Suprapubic skin (tissue), 4 donors: ENCODE data around the gene CD84. TPM values are rescaled to one million over a fixed set of nuclear protein-coding genes. Genes with fewer than 3 reads are reported as not detected.
"Not testable (repeated sequence)": the region's sequence is repeated elsewhere in the genome, so short reads cannot be mapped to it uniquely, and the experiment has no call there.

ENCODE experiments used
- DNase-seq, 2 donors: peaks; one replicate each; pipeline ENCODE4 v3.0.0-alpha.2; 2019; ENCODE audit warnings: low spot score in 2 of 2
- H3K27ac ChIP-seq: fragments of 200-600 bp; sonication (generic); one replicate; pipeline ENCODE4 v1.5.1; 2019
- H3K27me3 ChIP-seq: fragments of 200-600 bp; sonication (generic); one replicate; pipeline ENCODE4 v1.5.1; 2019
- H3K36me3 ChIP-seq: fragments of 200-600 bp; sonication (generic); one replicate; pipeline ENCODE4 v1.5.1; 2019
- H3K4me1 ChIP-seq: fragments of 200-600 bp; sonication (generic); one replicate; pipeline ENCODE4 v1.5.1; 2019
- H3K4me3 ChIP-seq: fragments of 200-600 bp; sonication (generic); one replicate; pipeline ENCODE4 v1.5.1; 2019; ENCODE audit warnings: mild to moderate bottlenecking
- H3K9me3 ChIP-seq: fragments of 200-600 bp; sonication (generic); one replicate; pipeline ENCODE4 v1.5.1; 2019
- CTCF ChIP-seq, 2 donors: fragments of 200-600 bp in 1 of 2; fragments of 450-650 bp in 1 of 2; sonication (generic) in 1 of 2; IDR thresholded peaks; one replicate each; pipeline ENCODE4 v1.5.1; 2016 to 2019; ENCODE audit warnings: antibody characterized with exemption in 2 of 2, mild to moderate bottlenecking in 1 of 2, moderate library complexity in 1 of 2
- EP300 ChIP-seq: sonication (generic); formaldehyde crosslinking; IDR thresholded peaks from one replicate; pipeline ENCODE4 v1.6.1; 2017; ENCODE audit warnings: antibody characterized with exemption
- POLR2A ChIP-seq, 2 donors: fragments of 450-650 bp; IDR thresholded peaks; one replicate each; pipeline ENCODE4 v1.6.1; 2017; ENCODE audit warnings: antibody characterized with exemption in 2 of 2, mild to moderate bottlenecking in 2 of 2, moderate library complexity in 2 of 2
- POLR2AphosphoS5 ChIP-seq, 3 donors: sonication (generic); formaldehyde crosslinking; IDR thresholded peaks; one replicate each; pipeline ENCODE4 v1.6.1; 2017; ENCODE audit warnings: antibody characterized with exemption in 3 of 3
- WGBS: methylation state at CpG from one replicate; pipeline ENCODE4 v1.1.5; 2018; 5-methylcytosine and 5-hydroxymethylcytosine counted together
- total RNA-seq, 4 donors: library from RNA; depleted of rRNA; stranded (reverse); fragments of >200 nt; gene quantifications; one replicate each; pipeline ENCODE4 v1.1.0, GENCODE V29; 2016

The CD84 gene
- total RNA-seq, 4 donors from 2014 or later = 1.2 to 9.0 (median 2.3) TPM

DNA sequence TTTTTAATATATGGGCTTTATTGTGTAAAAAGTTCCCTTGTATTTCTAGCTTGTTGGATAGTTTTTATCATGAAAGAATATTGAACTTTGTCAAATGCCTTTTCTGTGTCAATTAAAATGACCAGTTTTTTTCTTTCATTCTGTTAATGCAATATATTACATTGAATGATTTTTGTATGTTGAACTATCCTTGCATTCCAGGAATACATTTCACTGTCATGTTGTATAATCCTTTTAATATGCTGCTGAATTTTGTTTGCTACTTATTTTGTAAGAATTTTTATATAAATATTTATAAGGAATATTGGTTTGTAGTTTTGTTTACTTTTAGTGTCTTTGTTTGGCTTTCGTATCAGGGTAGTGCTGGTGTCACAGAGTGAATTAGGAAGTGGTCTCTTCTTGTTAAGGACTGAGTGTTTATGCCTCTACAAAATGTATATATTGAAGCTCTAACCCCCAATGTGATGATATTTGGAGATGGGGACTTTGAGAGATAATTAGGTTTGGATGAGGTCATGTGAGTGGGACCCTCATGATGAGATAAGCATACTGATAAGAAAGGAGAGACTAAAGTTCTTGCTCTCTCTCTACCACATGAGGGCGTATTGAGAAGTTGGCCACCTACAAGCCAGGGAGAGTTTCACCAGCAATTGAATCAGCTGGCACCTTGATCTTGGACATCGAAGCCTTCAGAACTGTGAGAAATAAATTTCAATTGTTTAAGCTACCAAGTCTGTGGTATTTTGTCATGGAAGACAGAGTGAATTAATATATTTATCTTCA, 44.3 kb downstream of the CD84 start:
- 71% methylated on average over 3 of the region's 3 CpGs for WGBS
- no peaks in the 10 kb centered on the region for H3K36me3 ChIP-seq
- H3K27me3 ChIP-seq = no peaks in the 10 kb centered on the region
- H3K4me3 ChIP-seq = no peak overlapping the region
- DNase-seq = no peak
- H3K4me1 ChIP-seq = no peaks in the 10 kb centered on the region
- H3K9me3 ChIP-seq = peaks cover 16% of the 10 kb centered on the region
- H3K27ac ChIP-seq = no peak overlapping the region
- no peak for TF ChIP-seq CTCF (IDR thresholded peaks at IDR 0.05)
- no peak for TF ChIP-seq POLR2A (IDR thresholded peaks at IDR 0.05)
- TF ChIP-seq EP300 = no peak
- TF ChIP-seq POLR2AphosphoS5 (IDR thresholded peaks at IDR 0.05) = no peak

GRCh38 chr1:160532557-160532813, 46.8 kb downstream of the CD84 start:
- not testable (repeated sequence) for H3K27me3 ChIP-seq, DNase-seq, H3K4me3 ChIP-seq, H3K36me3 ChIP-seq, H3K4me1 ChIP-seq, H3K27ac ChIP-seq
- WGBS = no CpG with 5 or more reads among the region's 5 CpGs
- H3K9me3 ChIP-seq = peaks cover 16% of the 10 kb centered on the region

DNA sequence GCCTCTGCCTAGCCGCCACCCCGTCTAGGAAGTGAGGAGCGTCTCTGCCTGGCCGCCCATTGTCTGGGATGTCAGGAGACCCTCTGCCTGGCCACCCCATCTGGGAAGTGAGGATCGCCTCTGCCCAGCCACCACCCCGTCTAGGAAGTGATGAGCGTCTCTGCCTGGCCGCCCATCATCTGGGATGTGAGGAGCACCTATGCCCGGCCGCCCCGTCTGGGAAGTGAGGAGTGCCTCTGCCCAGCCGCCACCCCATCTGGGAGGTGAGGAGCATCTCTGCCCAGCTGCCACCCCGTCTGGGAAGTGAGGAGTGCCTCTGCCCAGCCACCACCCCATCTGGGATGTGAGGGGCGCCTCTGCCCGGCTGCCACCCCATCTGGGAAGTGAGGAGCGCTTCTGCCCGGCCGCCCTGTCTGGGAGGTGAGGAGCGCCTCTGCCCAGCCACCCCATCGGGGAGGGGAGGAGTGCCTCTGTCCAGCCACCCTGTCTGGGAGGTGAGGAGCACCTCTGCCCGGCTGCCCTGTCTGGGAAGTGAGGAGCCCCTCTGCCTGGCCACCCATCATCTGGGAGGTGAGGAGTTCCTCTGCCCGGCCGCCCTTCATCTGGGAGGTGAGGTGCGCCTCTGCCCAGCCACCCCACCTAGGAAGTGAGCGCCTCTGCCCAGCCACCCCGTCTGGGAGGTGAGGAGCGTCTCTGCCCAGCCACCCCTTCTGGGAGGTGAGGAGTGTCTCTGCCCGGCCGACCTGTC, 47.3 kb downstream of the CD84 start:
- WGBS = 60% methylated on average over 5 of the region's 29 CpGs
- not testable (repeated sequence) for H3K36me3 ChIP-seq, H3K4me1 ChIP-seq, H3K4me3 ChIP-seq, H3K27me3 ChIP-seq, DNase-seq, H3K27ac ChIP-seq
- peaks cover 16% of the 10 kb centered on the region for H3K9me3 ChIP-seq

- not testable (repeated sequence) for H3K4me1 ChIP-seq, DNase-seq, H3K36me3 ChIP-seq, H3K4me3 ChIP-seq, H3K9me3 ChIP-seq, H3K27me3 ChIP-seq, H3K27ac ChIP-seq
- WGBS = 89% methylated on average over 4 of the region's 7 CpGs
These were observed 49.8 kb downstream of the CD84 start for GRCh38 chr1:160529401-160529952.

DNA sequence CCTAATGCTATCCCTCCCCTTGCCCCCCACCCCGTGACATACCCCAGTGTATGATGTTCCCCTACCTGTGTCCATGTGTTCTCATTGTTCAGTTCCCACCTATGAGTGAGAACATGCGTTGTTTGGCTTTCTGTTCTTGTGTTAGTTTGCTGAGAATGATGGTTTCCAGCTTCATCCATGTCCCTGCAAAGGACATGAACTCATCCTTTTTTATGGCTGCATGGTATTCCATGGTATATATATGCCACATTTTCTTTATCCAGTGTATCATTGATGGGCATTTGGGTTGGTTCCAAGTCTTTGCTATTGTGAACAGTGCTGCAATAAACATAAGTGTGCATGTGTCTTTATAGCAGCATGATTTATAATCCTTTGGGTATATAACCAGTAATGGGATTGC, 55.5 kb downstream of the CD84 start:
- not testable (repeated sequence) for H3K27ac ChIP-seq, H3K9me3 ChIP-seq, DNase-seq, H3K27me3 ChIP-seq, H3K36me3 ChIP-seq, H3K4me1 ChIP-seq, H3K4me3 ChIP-seq
- WGBS = 90% methylated on average over 2 of the region's 2 CpGs

DNA sequence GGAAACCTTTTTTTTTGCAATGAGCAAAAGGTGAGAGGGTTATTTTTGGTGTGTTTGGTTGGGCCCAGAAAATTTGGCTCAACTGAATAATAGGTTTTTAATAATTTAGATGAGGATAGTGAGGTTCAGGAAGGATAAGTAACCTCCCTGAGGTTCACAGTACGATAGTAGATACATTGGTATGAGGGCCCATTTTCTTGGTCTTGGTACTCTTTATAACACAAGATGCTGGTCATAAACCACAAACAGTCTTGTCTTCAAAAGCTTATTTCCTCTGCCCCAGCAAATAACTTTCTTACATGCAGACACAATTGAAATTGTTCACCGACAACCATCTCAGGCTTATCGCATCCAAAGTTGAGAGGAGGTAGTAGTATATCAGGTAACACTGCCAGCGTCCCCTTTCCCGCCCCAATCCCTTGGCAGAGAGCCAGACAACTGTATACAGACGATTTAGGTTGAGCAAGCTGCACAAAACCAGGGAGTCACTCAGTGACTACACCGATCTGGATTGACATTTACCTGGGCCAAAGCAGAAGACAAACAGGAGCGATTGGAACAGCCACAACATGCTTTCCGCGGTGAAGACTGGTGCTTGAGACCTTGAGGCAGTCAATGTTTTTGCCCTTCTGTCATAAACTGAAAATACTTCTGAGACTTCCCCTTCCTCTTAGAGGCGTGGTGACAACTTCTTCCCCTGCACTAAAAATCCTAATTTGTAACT, 56.5 kb downstream of the CD84 start, which contains the start of gene SLAMF6:
Gene SLAMF6 (minus strand): TSS at position 634 of the 724 bp plus-strand sequence. CDS start 63 bp downstream, at position 571.
- H3K27me3 ChIP-seq = no peaks in the 10 kb centered on the region
- H3K36me3 ChIP-seq = no peaks in the 10 kb centered on the region
- TF ChIP-seq POLR2A (IDR thresholded peaks at IDR 0.05) = no peak
- no peak for TF ChIP-seq EP300
- TF ChIP-seq CTCF (IDR thresholded peaks at IDR 0.05) = no peak
- TF ChIP-seq POLR2AphosphoS5 (IDR thresholded peaks at IDR 0.05) = no peak
- no peak within 1 kb of the TSS for H3K27ac ChIP-seq
- no peak within 1 kb of the TSS for H3K4me3 ChIP-seq
- H3K4me1 ChIP-seq = no peaks in the 10 kb centered on the region
- DNase-seq = no peak
- H3K9me3 ChIP-seq = no peaks in the 10 kb centered on the region
- 63% methylated on average over 11 of the region's 11 CpGs for WGBS

DNA sequence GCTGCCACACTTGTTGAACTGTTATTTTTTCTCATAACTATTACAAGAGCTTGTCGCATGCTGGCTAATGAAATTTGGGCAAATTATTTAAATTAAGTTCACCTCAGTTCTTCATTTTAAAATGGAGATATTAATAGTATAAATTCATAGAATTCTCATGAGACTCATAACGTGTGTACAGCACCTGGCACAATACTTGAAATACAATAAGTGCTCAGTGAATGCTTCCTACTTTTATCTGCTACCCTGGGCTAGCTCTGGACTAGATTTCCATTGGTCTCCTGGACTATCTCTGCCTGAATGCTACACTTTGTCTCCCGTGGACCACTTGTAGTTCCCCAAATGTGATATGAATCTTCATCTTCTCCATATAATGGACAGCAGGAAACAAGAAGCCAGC, 57.2 kb downstream of the CD84 start:
- no peak for TF ChIP-seq EP300
- no peak for TF ChIP-seq POLR2A (IDR thresholded peaks at IDR 0.05)
- TF ChIP-seq CTCF (IDR thresholded peaks at IDR 0.05) = no peak
- no peak for TF ChIP-seq POLR2AphosphoS5 (IDR thresholded peaks at IDR 0.05)
- Histone ChIP-seq H3K4me1 (no peaks in the 10 kb centered on the region), H3K36me3 (no peaks in the 10 kb centered on the region), H3K9me3 (no peaks in the 10 kb centered on the region), H3K4me3 (no peak overlapping the region), H3K27ac (no peak overlapping the region), H3K27me3 (no peaks in the 10 kb centered on the region)
- DNase-seq = no peak
- WGBS = 57% methylated on average over 3 of the region's 3 CpGs
